EL (cell line): ENCODE results near the gene CCDC27.
A peak's percentile ranks its signal among the peaks of the same experiment; 100 is the strongest.

Source experiments
- DNase-seq: peaks from one replicate; pipeline ENCODE4 v3.0.0-alpha.2; 2016

Gene CCDC27

DNA sequence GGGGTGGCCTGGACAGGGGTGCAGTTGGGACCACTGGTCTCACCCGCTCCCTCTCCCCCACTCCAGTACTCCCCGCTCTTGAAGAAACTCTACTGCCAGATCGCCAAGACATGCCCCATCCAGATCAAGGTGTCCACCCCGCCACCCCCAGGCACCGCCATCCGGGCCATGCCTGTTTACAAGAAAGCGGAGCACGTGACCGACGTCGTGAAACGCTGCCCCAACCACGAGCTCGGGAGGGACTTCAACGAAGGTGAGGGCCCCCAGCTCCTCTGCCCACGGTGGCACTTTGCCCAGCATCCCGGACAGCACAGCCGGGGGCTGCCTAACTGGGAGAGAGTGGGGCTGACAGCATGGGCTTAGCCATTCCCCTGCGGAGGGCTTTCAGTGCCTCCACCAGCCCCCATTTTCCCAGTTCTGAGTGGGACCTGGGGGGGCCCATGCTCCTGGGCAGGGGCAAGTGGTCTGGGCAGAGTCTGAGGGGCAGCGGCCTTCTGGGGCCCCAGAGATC, 30.2 kb upstream of the CCDC27 start:
- DNase-seq, result no peak

DNA sequence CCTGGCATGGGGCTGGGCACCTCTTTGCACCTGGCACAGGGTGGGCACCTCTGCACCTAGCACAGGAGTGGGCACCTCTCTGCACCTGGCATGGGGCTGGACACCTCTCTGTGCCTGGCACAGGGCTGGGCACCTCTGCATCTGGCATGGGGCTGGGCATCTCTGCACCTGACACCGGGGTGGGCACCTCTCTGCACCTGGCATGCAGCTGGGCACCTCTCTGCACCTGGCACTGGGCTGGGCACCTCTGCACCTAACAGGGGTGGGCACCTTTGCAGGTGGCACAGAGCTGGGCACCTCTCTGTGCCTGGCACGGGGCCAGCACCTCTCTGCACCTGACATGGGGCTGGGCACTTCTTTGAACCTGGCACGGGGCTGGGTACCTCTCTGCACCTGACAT, 29.4 kb upstream of the CCDC27 start:
- no peak for DNase-seq

DNA sequence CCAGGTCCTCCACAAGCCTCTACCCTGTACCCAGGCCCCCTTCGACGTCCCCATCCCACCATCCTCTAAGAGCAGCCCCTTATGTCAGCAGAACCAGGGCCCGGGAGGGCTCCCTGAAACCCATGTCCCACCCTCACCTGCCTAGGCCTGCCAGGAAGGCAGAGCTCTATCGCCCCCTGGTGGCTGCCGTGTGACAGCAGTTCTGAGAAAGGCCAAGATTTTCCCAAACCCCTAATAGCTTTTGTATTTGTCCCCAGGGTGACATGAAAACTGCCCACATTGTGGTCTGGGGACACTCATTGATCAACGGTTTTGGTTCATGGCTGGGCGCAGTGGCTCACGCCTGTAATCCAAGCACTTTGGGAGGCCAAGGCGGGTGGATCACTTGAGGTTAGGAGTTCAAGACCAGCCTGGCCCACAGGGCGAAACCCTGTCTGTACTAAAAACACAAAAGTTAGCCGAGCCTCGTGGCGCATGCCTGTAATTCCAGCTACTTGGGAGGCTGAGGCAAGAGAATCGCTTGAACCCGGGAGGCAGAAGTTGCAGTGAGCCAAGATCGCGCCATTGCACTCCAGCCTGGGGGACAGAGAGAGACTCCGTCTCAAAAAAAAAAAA, 27.7 kb upstream of the CCDC27 start:
- DNase-seq, result peak; percentile 49

DNA sequence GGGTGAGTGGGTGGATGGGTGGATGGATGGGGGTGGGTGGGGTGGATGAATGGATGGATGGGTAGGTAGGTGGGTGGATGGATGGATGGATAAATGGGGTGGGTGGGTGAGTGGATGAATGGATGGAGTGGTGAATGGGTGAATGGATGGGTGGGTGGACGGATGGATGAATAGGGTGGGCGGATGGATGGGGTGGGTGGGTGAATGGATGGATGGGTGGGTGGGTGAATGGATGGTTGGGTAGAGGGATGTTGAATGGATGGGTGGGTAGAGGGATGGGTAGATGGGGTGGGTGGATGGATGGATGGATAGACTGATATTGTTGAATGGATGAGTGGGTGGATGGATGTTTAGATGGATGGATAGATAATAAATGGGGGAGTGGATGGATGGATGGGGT, 26.9 kb upstream of the CCDC27 start:
- no peak for DNase-seq

- peak; percentile 19 for DNase-seq
Measured at GRCh38 chr1:3727042-3727824, 25.0 kb upstream of the CCDC27 start.

DNA sequence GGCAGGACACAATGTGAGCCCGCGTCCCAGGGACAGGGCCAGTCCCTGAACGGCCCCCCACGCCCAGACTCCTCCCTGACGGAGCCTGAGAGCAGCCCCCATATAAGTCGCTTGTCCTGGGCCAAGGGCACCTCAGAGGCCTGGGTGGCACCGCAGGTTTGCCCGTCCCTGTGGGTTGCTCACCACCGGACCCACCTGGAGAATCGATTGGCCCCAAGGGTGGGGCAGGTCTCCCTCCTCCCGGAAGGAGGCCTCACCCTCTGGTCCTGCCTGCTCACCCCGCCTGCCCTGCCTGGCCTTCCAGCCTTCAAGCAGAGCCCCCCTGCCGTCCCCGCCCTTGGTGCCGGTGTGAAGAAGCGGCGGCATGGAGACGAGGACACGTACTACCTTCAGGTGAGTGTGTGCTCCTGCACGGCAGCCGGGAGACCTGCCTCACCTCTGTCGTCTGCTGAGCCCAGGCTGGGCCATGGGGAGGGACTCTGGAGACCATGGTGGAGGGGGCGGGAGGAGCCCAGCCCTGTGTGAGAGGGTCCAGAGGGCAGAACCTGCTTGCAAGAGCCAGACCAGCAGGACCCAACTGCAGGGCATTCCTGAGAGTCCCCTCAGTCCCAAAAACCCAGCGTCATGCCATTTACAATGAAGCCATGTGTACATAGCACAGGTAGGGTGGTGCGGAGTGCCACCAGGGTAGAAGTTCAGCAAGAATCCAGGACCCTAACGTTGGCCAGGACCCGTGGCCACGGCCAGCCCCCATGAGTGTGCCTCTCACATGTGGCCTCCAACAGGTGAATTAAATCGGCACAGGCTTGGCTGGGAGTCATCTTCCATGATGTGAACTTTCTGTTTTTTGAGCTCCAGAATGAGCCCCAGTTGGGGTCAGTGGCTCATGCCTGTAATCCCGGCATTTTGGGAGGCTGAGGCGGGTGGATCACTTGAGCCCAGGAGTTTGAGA, 24.1 kb upstream of the CCDC27 start:
- no peak for DNase-seq

DNA sequence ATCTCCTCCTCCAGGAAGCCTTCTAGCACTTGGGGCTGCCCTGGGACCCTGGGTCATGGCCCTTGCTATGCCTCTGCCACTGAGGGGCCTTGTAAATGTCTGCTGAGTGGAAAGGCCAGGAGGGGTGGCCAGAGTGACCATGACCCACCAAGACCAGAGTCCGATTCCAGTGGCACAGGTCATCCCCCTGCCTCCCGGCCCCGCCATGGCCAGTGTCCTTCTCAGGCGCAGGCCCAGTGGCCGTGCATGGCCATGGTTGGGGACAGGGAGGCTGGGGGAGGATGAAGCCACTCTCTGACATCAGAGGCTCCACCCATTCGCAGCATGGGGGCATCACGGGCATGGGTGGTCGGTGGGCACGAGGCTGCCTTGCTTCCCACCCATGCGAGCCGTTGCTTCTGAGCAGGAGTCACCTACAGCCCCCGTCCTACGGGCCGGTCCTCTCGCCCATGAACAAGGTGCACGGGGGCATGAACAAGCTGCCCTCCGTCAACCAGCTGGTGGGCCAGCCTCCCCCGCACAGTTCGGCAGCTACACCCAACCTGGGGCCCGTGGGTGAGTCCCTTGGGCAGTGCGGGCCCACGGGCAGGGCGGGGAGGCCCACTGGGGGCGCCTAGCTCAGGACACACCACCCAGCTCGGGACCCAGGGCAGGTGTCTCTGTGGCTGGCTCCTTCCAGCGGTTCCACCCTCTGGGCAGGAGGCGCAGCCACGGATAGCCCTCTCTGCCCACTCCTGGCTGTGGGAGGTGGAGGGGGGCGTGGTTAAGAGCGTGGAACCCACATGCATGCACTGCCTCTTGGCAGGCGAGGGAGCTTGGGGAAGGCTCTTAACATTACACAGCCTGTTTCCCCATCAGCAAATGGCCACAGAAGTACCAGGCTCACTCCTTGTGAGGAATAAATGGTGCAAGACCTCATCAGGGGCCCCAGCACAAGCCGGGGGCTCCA, 22.4 kb upstream of the CCDC27 start:
- DNase-seq, result no peak

DNA sequence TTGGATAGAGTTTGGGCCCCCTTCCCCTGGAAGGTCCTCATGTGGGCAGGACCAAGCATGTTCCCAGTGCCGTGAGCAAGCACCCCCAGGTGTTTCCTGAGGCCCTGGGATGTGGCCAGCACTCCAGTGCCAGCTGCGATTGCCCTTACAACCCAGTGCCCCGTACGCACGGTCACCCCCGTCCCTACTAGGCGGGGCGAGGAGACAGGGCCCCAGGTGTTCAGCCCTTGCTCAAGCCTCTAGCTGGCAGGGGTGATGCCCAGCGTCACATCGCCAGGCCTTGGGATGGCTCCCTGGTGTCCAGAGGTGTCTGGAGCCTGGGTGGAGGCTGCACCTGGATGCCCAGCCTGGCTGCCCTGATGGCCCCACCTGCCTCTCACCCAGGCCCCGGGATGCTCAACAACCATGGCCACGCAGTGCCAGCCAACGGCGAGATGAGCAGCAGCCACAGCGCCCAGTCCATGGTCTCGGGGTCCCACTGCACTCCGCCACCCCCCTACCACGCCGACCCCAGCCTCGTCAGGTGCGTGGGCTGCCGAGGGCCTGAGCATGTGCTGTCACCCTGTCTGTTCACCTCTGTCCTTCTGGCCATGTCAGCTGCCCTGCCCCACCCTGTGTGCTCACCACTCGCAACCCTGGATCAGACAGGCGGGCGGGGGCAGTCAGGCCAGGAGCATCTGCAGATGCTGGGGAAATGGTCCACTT, 21.6 kb upstream of the CCDC27 start:
- no peak for DNase-seq

GRCh38 chr1:3731583-3732433, 20.4 kb upstream of the CCDC27 start:
- DNase-seq, result no peak

- DNase-seq, result no peak
Measured at GRCh38 chr1:3732434-3733093, 19.7 kb upstream of the CCDC27 start.

DNA sequence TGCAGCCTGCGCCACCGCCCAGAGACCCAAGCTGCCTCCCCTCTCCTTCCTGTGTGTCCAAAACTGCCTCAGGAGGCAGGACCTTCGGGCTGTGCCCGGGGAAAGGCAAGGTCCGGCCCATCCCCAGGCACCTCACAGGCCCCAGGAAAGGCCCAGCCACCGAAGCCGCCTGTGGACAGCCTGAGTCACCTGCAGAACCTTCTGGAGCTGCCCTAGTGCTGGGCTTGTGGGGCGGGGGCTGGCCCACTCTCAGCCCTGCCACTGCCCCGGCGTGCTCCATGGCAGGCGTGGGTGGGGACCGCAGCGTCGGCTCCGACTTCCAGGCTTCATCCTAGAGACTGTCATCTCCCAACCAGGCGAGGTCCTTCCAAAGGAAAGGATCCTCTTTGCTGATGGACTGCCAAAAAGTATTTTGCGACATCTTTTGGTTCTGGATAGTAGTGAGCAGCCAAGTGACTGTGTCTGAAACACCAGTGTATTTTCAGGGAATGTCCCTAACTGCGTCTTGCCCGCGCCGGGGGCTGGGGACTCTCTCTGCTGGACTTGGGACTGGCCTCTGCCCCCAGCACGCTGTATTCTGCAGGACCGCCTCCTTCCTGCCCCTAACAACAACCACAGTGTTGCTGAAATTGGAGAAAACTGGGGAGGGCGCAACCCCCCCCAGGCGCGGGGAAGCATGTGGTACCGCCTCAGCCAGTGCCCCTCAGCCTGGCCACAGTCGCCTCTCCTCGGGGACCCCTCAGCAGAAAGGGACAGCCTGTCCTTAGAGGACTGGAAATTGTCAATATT, 19.0 kb upstream of the CCDC27 start:
- no peak for DNase-seq

- no peak for DNase-seq
Measured at GRCh38 chr1:3733883-3734589, 18.2 kb upstream of the CCDC27 start.

GRCh38 chr1:3734602-3735001, 17.6 kb upstream of the CCDC27 start:
- DNase-seq, result no peak

GRCh38 chr1:3735027-3735681, 17.1 kb upstream of the CCDC27 start:
- DNase-seq, result no peak

DNA sequence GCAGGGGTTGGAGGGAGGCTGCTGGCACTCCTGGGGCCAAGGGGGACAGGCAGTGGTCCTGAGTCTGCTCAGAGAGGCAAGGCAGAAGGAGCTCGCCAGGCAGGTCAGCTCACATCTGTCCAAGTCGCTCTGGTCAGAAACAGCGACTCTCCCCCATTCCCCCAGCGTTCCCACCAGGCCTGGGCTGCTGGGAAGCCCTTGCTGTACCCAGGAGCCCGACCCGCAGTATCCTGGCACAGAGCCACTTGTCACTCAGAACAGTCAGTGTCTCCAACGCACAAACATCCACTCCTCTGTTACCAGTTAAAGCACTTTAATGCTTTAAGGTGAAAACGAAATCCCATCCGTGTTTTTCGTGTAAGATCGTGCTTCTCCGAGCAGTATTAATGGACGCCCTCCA, 16.6 kb upstream of the CCDC27 start:
- DNase-seq, result no peak

DNA sequence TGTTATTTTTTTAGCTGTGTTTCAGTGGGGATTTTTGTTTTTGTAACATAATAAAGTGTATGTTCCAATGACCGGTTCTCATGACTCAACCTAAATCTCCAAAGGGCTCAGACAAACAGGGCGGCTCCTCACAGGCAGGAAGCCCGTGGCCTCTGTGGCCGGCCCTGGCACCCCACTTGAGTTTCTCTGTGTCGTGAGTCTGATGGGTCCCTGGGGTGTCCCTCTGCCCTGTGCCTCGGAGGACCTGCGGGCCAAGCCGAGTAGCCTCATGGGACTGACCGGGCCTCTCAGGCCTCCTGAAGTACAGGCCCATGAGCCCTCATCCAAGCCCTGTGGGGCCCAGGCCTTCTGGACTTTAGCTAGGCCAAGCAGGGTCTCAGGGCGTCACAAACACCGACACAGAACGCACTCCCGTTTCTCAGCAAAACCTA, 16.1 kb upstream of the CCDC27 start:
- no peak for DNase-seq

DNA sequence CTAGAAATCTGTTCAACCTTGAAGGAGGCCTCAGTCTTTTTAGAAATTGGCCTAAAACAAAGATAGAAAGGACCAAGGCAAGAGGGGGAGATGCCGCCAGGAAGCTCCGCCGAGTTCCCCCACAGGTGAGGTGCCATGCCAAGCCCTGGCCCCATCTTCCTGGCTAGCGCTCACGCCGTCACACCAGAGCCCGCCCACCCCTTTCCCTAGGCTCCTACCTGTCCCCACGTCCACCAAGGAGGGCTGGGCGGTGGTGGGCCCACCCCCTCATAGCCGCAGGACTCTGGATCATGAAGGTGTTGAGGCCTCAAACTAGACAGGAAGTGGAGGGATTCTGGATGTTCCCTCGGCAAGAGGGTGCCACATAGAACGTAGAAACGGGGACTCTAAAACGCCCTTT, 15.5 kb upstream of the CCDC27 start:
- no peak for DNase-seq

- DNase-seq, result no peak
Measured at GRCh38 chr1:3738943-3739342, 13.3 kb upstream of the CCDC27 start.
